PC-9 (cell line): ENCODE results near the gene SEZ6L.

Experiments
- CTCF ChIP-seq: fragments of 200-600 bp; sonication (generic); conservative IDR thresholded peaks from 2 replicates; pipeline ENCODE4 v1.6.1; 2017; ENCODE audit warnings: mixed run types, antibody characterized with exemption, mild to moderate bottlenecking, moderate library complexity
- EZH2 ChIP-seq: fragments of 200-600 bp; sonication (generic); IDR thresholded peaks from 2 replicates; pipeline ENCODE4 v1.8.0; 2017; ENCODE audit warnings: antibody characterized with exemption, low read depth

GRCh38 chr22:26333088-26333800 is 164.0 kb downstream of the SEZ6L start:
- TF ChIP-seq CTCF (no peak), EZH2 (no peak)
